Inferior parietal cortex (tissue), 1 donor: ENCODE results near the gene EDA2R.

Source experiments
- DNase-seq: peaks from one replicate; pipeline ENCODE4 v3.0.0-alpha.2; 2016; ENCODE audit errors: extremely low spot score

EDA2R gene

GRCh38 chrX:66638591-66639500 lies at the start of gene EDA2R:
Gene EDA2R (minus strand): TSS chrX:66639078. CDS start chrX:66616020, 23,058 bp downstream.
- DNase-seq: peak; percentile 3

- no peak for DNase-seq
Observed at GRCh38 chrX:66684196-66684595, 45.3 kb upstream of the EDA2R start.

GRCh38 chrX:66680451-66680850 lies 41.6 kb upstream of the EDA2R start:
- no peak for DNase-seq

- DNase-seq: no peak
Observed at GRCh38 chrX:66677430-66677829, 38.6 kb upstream of the EDA2R start.

GRCh38 chrX:66676990-66677389 lies 38.1 kb upstream of the EDA2R start:
- DNase-seq: no peak

- DNase-seq: no peak
Observed at GRCh38 chrX:66676413-66676812, 37.5 kb upstream of the EDA2R start.

GRCh38 chrX:66675541-66675940 lies 36.7 kb upstream of the EDA2R start:
- DNase-seq: no peak

GRCh38 chrX:66674506-66674905 lies 35.6 kb upstream of the EDA2R start:
- DNase-seq: no peak

GRCh38 chrX:66672106-66672505 lies 33.2 kb upstream of the EDA2R start:
- no peak for DNase-seq

- DNase-seq: no peak
Observed at GRCh38 chrX:66654411-66654810, 15.5 kb upstream of the EDA2R start.

- peak; percentile 1 for DNase-seq
Observed at GRCh38 chrX:66635360-66635759, 3.5 kb downstream of the EDA2R start.

GRCh38 chrX:66634272-66634671 lies 4.6 kb downstream of the EDA2R start:
- no peak for DNase-seq

- DNase-seq: no peak
Observed at GRCh38 chrX:66633541-66633940, 5.3 kb downstream of the EDA2R start.

GRCh38 chrX:66632981-66633380 lies 5.9 kb downstream of the EDA2R start:
- DNase-seq: no peak

GRCh38 chrX:66632473-66632872 lies 6.4 kb downstream of the EDA2R start:
- DNase-seq: no peak

- no peak for DNase-seq
Observed at GRCh38 chrX:66625525-66625924, 13.4 kb downstream of the EDA2R start.

GRCh38 chrX:66622209-66622608 lies 16.7 kb downstream of the EDA2R start:
- no peak for DNase-seq

GRCh38 chrX:66616944-66617343 lies 21.9 kb downstream of the EDA2R start:
- no peak for DNase-seq

- peak; percentile 38 for DNase-seq
Observed at GRCh38 chrX:66602381-66602938, 36.4 kb downstream of the EDA2R start.

- DNase-seq: no peak
Observed at GRCh38 chrX:66601522-66601921, 37.4 kb downstream of the EDA2R start.

GRCh38 chrX:66579219-66579618 lies 59.7 kb downstream of the EDA2R start:
- no peak for DNase-seq

- no peak for DNase-seq
Observed at GRCh38 chrX:66553973-66554372, 84.9 kb downstream of the EDA2R start.

- DNase-seq: no peak
Observed at GRCh38 chrX:66547847-66548369, 91.0 kb downstream of the EDA2R start.
